IPS-20b (cell line): ENCODE results near the gene ABCB8.

Experiments used
- H3K27ac ChIP-seq: one replicate; pipeline ENCODE4 v1.5.1; 2013; ENCODE audit warnings: low read length
- H3K27me3 ChIP-seq: 2 replicates; pipeline ENCODE4 v1.6.1; 2013; ENCODE audit warnings: mild to moderate bottlenecking, low read length, inconsistent platforms; ENCODE audit not compliant: insufficient read depth
- H3K36me3 ChIP-seq: 2 replicates; pipeline ENCODE4 v1.6.1; 2013; ENCODE audit warnings: low read depth, mild to moderate bottlenecking, inconsistent platforms, low read length, moderate library complexity; ENCODE audit not compliant: insufficient read depth
- H3K4me1 ChIP-seq: 2 replicates; pipeline ENCODE4 v1.6.1; 2013; ENCODE audit warnings: mild to moderate bottlenecking, control low read depth, inconsistent platforms, low read length, moderate library complexity; ENCODE audit not compliant: insufficient read depth
- H3K4me3 ChIP-seq: 2 replicates; pipeline ENCODE4 v1.5.1; 2013; ENCODE audit warnings: mild to moderate bottlenecking, low read length, inconsistent platforms
- H3K9ac ChIP-seq: 2 replicates; pipeline ENCODE4 v1.6.1; 2013; ENCODE audit warnings: low read depth, mild to moderate bottlenecking, inconsistent platforms, low read length, moderate library complexity
- H3K9me3 ChIP-seq: 2 replicates; pipeline ENCODE4 v1.6.1; 2013; ENCODE audit warnings: mild to moderate bottlenecking, low read depth, low read length, inconsistent platforms; ENCODE audit not compliant: insufficient read depth

Gene ABCB8

DNA sequence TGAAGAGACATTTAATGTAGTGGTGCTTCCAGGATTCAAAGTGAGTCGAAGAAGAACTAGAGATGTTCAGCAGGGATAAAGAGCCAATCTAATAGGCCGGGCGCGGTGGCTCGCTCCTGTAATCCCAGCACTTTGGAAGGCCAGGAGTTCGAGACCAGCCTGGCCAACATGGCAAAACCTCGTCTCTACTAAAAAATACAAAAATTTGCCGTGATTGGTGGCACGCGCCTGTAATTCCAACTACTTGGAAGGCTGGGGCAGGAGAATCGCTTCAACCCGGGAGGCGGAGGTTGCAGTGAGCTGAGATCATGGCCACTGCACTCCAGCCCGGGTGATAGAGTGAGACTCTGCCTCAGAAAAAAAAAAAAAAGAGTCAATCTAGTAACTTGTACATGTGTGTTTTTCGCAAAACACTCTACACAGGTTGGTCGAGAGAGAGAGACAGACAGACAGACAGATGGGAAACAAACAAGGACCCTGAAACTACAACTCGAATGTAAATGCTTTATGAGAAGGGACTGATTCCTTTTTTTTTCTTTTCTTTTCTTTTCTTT is 775 bp downstream of the ABCB8 start:
- peaks cover 5% of the 10 kb centered on the region for H3K4me1 ChIP-seq
- no peaks in the 10 kb centered on the region for H3K9me3 ChIP-seq
- H3K36me3 ChIP-seq = no peaks in the 10 kb centered on the region; the same call in 1 of the 2 replicates
- peak overlapping the region; percentile 90 for H3K4me3 ChIP-seq
- peak overlapping the region; percentile 67; the same call in 1 of the 2 replicates for H3K9ac ChIP-seq
- H3K27ac ChIP-seq = no peak overlapping the region
- peaks cover 8% of the 10 kb centered on the region for H3K27me3 ChIP-seq

- H3K27ac ChIP-seq = no peak overlapping the region
- H3K4me3 ChIP-seq = no peak overlapping the region
- peaks cover 9% of the 10 kb centered on the region; the same call in 1 of the 2 replicates for H3K36me3 ChIP-seq
- peaks cover 5% of the 10 kb centered on the region for H3K4me1 ChIP-seq
- H3K9me3 ChIP-seq = no peaks in the 10 kb centered on the region
- no peak overlapping the region for H3K9ac ChIP-seq
- peaks cover 5% of the 10 kb centered on the region for H3K27me3 ChIP-seq
Measured at GRCh38 chr7:151031011-151031410, 2.8 kb downstream of the ABCB8 start.

DNA sequence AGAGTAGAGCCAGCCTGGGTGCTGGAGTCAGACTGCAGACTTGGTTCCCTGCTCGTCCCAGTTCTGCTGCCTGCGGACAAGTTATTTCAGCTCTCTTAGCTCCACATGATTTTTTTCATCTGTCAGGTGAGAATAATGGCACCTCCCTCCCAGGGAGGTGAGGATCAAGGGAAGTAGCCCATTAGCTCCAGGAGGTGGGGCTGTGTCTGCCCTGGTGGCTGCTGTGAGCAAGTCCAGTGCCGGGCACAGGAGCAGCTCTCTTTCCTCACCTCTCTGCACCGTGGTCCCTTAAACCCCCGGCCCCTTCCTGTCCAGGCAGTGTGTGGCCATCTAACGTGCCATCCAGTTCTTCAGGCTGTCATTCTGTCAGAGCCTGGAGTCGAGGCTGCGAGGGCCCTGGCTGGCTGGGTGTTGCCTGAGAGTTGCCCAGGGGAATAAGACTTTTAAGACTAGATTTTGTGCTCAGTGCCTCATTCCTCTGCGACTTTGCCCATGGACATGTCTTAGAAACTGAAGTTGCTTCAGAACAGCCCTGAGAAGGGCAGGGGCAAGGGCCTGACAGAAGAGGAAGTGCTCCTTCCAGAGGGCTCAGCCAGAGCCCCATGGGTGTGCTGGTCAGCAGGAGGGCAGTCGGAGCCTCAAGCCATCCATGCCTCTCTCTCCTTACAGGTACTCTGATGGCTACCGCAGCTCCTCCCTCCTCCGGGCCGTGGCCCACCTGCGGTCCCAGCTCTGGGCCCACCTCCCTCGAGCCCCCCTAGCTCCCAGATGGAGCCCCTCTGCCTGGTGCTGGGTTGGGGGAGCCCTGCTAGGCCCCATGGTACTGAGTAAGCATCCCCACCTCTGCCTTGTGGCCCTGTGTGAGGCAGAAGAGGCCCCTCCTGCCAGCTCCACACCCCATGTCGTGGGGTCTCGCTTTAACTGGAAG is 5.0 kb downstream of the ABCB8 start:
- Histone ChIP-seq H3K27ac (no peak overlapping the region), H3K9me3 (no peaks in the 10 kb centered on the region), H3K27me3 (no peaks in the 10 kb centered on the region), H3K4me1 (no peaks in the 10 kb centered on the region), H3K9ac (no peak overlapping the region), H3K4me3 (no peak overlapping the region), H3K36me3 (peaks cover 14% of the 10 kb centered on the region; the same call in 1 of the 2 replicates)

DNA sequence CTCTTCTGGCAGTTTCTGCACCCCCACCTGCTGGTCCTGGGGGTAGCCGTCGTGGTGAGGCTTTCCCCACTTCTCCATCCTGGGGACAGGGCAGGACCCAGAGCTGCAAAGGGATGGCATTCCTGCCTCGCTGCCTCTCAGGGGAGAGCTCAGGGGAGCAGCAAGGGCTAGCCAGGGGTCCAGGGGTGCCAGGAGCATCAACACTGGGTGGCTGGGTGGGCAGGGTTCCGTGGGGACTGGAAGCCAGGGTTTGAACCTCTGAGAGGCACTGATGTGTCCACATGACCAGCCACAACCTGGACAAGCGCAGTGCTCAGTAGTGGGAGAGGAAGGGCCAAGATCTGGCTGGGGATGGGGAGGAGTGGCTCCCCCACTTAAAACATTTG is 5.6 kb downstream of the ABCB8 start:
- H3K4me3 ChIP-seq = no peak overlapping the region
- no peak overlapping the region for H3K27ac ChIP-seq
- H3K9ac ChIP-seq = no peak overlapping the region
- no peaks in the 10 kb centered on the region for H3K9me3 ChIP-seq
- peaks cover 14% of the 10 kb centered on the region; the same call in 1 of the 2 replicates for H3K36me3 ChIP-seq
- no peaks in the 10 kb centered on the region for H3K4me1 ChIP-seq
- no peaks in the 10 kb centered on the region for H3K27me3 ChIP-seq

DNA sequence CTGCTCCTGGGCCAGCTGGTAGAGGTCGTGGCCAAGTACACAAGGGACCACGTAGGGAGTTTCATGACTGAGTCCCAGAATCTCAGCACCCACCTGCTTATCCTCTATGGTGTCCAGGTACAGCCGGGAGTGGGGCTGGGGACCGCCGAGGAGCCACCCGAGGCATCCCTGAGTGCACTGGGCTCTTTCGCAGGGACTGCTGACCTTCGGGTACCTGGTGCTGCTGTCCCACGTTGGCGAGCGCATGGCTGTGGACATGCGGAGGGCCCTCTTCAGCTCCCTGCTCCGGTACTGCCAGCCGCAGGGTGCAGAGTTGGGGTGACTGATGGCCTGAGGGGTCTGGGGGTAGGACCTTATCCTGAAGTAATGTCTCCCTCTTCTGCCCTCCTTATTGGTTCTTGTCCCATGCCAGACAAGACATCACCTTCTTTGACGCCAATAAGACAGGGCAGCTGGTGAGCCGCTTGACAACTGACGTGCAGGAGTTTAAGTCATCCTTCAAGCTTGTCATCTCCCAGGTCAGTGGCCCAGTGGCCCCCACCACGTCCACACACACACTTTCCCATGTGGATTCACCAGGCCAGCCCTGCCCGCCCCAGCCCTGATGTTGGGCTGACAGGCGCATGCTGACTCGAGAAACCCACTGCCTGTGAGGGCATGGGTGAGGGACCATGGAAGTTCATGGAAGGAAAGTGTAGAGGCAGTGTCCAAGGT is 6.2 kb downstream of the ABCB8 start:
- Histone ChIP-seq H3K27me3 (no peaks in the 10 kb centered on the region), H3K36me3 (peaks cover 14% of the 10 kb centered on the region; the same call in 1 of the 2 replicates), H3K4me3 (no peak overlapping the region), H3K27ac (no peak overlapping the region), H3K9ac (no peak overlapping the region), H3K4me1 (no peaks in the 10 kb centered on the region), H3K9me3 (no peaks in the 10 kb centered on the region)

DNA sequence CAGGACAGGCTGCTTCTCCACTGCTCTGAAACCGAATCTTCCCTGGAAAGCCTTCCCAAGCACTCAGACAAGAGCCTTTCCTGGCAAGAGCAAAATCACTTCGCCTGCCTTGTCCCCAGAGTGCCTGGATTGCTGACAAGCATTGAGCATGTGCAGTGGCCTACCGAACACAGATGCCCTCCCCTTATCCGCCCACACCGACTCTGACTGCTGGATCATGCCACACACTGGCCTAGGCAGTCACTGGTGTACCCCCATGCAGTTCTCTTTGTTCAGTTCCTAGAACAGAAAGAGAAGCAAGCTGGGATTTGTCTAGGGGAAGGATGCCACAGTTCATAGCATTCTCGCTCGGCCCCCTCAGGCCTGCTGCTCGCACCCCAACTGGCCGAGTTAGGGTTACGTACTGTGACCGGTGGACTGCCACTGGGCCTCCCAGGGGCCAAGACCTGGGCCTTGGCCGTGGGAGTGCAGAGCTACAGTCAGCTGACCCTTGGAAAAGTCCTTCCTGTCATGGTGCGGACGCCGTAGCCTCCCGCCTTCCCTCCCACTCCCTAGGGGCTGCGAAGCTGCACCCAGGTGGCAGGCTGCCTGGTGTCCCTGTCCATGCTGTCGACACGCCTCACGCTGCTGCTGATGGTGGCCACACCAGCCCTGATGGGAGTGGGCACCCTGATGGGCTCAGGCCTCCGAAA is 6.9 kb downstream of the ABCB8 start:
- Histone ChIP-seq H3K9me3 (no peaks in the 10 kb centered on the region), H3K4me1 (no peaks in the 10 kb centered on the region), H3K4me3 (no peak overlapping the region), H3K36me3 (peaks cover 14% of the 10 kb centered on the region; the same call in 1 of the 2 replicates), H3K27me3 (no peaks in the 10 kb centered on the region), H3K9ac (no peak overlapping the region), H3K27ac (no peak overlapping the region)

GRCh38 chr7:151035902-151036301 is 7.7 kb downstream of the ABCB8 start:
- no peak overlapping the region for H3K9ac ChIP-seq
- no peaks in the 10 kb centered on the region for H3K27me3 ChIP-seq
- H3K4me3 ChIP-seq = no peak overlapping the region
- no peaks in the 10 kb centered on the region for H3K4me1 ChIP-seq
- H3K9me3 ChIP-seq = no peaks in the 10 kb centered on the region
- H3K27ac ChIP-seq = no peak overlapping the region
- H3K36me3 ChIP-seq = peaks cover 14% of the 10 kb centered on the region; the same call in 1 of the 2 replicates

- Histone ChIP-seq H3K27me3 (no peaks in the 10 kb centered on the region), H3K4me3 (no peak overlapping the region), H3K9ac (no peak overlapping the region), H3K4me1 (no peaks in the 10 kb centered on the region), H3K9me3 (no peaks in the 10 kb centered on the region), H3K36me3 (peaks cover 12% of the 10 kb centered on the region; the same call in 1 of the 2 replicates), H3K27ac (no peak overlapping the region)
Measured at GRCh38 chr7:151038951-151039849, 10.9 kb downstream of the ABCB8 start.

DNA sequence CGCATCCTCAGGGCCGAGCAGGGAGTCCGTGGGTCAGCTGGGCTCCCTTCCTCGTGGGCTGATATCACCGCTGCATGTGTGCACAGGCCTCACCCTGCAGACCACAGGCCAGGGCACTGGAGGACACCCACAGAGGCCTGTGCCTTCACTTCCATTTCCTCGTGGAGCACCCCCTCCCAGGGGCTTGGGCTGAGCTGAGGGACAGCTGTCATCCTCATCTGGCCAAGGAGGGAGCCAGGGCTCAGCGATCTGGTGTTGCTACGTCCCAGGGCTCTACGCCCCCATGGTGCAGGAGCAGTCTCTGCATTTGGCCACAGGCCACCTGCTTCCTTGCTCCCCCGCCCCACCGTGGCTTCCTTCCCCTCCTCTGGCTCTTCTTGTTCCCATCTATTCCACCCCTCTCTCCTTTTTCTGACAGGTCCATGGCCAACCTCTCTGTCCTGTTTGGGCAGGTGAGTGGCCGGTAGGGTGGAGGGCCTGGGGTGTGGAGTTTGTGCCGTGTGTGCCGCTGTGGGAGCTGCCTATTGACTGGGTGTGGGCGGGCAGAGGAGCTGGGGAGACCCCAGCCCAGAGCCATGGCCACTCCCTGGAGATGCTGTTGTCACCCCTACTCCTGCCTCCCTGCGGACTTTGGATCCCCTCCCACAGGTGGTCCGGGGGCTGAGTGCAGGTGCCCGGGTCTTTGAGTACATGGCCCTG is 11.7 kb downstream of the ABCB8 start:
- Histone ChIP-seq H3K9ac (no peak overlapping the region), H3K27ac (no peak overlapping the region), H3K36me3 (peaks cover 8% of the 10 kb centered on the region; the same call in 1 of the 2 replicates), H3K27me3 (no peaks in the 10 kb centered on the region), H3K4me3 (no peak overlapping the region), H3K4me1 (no peaks in the 10 kb centered on the region), H3K9me3 (no peaks in the 10 kb centered on the region)

DNA sequence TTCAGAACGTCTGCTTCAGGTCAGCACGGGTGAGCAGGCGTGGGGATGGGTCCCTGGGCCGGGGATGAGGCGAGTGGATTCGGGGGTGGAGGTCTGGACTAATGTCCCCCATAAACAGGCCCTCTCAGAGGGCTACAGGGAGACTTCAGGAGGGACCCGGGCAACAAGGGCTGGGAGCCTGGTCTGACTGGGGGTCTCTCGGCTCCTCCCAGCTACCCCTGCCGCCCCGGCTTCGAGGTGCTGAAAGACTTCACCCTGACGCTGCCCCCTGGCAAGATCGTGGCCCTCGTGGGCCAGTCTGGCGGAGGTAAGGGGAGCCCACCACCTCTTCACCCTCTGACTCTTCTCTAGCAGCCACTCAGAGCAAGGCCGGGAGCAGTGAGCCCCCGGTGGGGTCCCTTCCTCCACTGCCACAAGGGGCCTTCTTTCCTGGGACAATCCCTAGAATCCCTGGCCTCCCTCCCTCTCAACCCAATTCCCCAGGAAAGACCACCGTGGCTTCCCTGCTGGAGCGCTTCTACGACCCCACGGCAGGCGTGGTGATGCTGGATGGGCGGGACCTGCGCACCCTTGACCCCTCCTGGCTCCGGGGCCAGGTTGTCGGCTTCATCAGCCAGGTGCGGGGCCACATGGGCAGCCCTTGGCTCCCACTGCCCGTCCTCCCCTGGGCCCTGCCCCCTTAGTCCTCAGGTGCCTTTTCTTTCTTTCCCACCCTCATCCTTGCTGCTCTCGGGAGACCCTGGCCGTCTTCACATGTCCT is 12.5 kb downstream of the ABCB8 start:
- no peak overlapping the region for H3K27ac ChIP-seq
- H3K4me1 ChIP-seq = no peaks in the 10 kb centered on the region

More for the DNA sequence above, 12.5 kb downstream of the ABCB8 start:
- Histone ChIP-seq H3K4me3 (no peak overlapping the region), H3K36me3 (0 out of 2 replicates have a peak, but pooled peaks cover 4% of the 10 kb centered on the region), H3K27me3 (no peaks in the 10 kb centered on the region), H3K9me3 (no peaks in the 10 kb centered on the region), H3K9ac (no peak overlapping the region)
